Vagina (tissue), 2 donors: ENCODE measurements around the gene MAD1L1.

Experiments
- CTCF ChIP-seq, 3 experiments: fragments of 450-650 bp in 2 of 3; fragments of 200-600 bp in 1 of 3; sonication (generic) in 1 of 3; IDR thresholded peaks; one replicate each; pipeline ENCODE4 v1.5.1; 2017 to 2019; ENCODE audit warnings: antibody characterized with exemption in 3 of 3, mild to moderate bottlenecking in 2 of 3, moderate library complexity in 2 of 3
- POLR2A ChIP-seq, 2 donors: fragments of 450-650 bp; IDR thresholded peaks; one replicate each; pipeline ENCODE4 v1.6.1; 2017; ENCODE audit warnings: antibody characterized with exemption in 2 of 2, mild to moderate bottlenecking in 2 of 2, moderate library complexity in 2 of 2
- POLR2AphosphoS5 ChIP-seq, 2 donors: sonication (generic); formaldehyde crosslinking; IDR thresholded peaks; one replicate each; pipeline ENCODE4 v1.9.0; 2017; ENCODE audit warnings: antibody characterized with exemption in 2 of 2, mild to moderate bottlenecking in 2 of 2, low read depth in 1 of 2; ENCODE audit not compliant: insufficient read depth in 1 of 2

- no peak for TF ChIP-seq POLR2AphosphoS5 (IDR thresholded peaks at IDR 0.05; ENCODE audit: insufficient read depth in 1 of 2, low read depth in 1 of 2)
- no peak for TF ChIP-seq POLR2A (IDR thresholded peaks at IDR 0.05)
- no peak for TF ChIP-seq CTCF (IDR thresholded peaks at IDR 0.05)
These were observed 319.1 kb downstream of the MAD1L1 start for GRCh38 chr7:1913466-1914282.
